ENCODE data around the gene SLC29A3. TPM values are rescaled to one million over a fixed set of nuclear protein-coding genes. Genes with fewer than 3 reads are reported as not detected.

Gene SLC29A3
- total and polyA plus RNA-seq, 2 of the 8 experiments (the other 6 are each of a cell fraction or from before 2014, with no cell fraction given) = 14.0 to 24.6 TPM

- H2BK12ac ChIP-seq (ENCODE audit: low read depth, low read length) = no peak overlapping the region
- ChIA-PET POLR2A (ENCODE audit: partially characterized antibody) (no interaction called here), CTCF (ENCODE audit: partially characterized antibody) (interaction anchor here (1.0 to 5.3 kb wide), 5 partner anchors 8 to 24 kb away, joined by 3 to 35 read pairs (median 5); no protein-coding TSS in a partner anchor)
- H3K36me3 ChIP-seq (ENCODE audit: control insufficient read depth in 2 of 4, insufficient read depth in 4 of 4, low read length in 3 of 4) = peaks cover 10 to 54% (median 36%) of the 10 kb centered on the region in 4 experiments; a peak in 7 of 8 replicates
- H3K4ac ChIP-seq (replicated peaks; ENCODE audit: insufficient read length, low read depth, low read length) = no peak overlapping the region
- H2BK20ac ChIP-seq (ENCODE audit: low read length) = no peak overlapping the region
- H2BK15ac ChIP-seq (ENCODE audit: low read length) = no peak overlapping the region
- H2AK5ac ChIP-seq (ENCODE audit: low read depth, low read length) = no peak overlapping the region
- no peak overlapping the region for H2BK5ac ChIP-seq (ENCODE audit: low read depth, low read length)
- H3K23ac ChIP-seq (ENCODE audit: insufficient read length) = no peak overlapping the region
- peaks cover under 1% of the 10 kb centered on the region; the same call in 1 of the 2 replicates for H3K23me2 ChIP-seq (ENCODE audit: low read depth, low read length)
- H3K9ac ChIP-seq (replicated peaks in 1 of 4; ENCODE audit: extremely low read depth in 1 of 4, low read depth in 3 of 4, low read length in 3 of 4) = no peak overlapping the region
- no peaks in the 10 kb centered on the region for H3K27me3 ChIP-seq (replicated peaks in 1 of 4; ENCODE audit: control insufficient read depth in 3 of 4, extremely low read depth in 1 of 4, insufficient read depth in 3 of 4, low read length in 3 of 4)
- H4K91ac ChIP-seq (replicated peaks; ENCODE audit: insufficient read length, low read length) = no peak overlapping the region
- H3K27ac ChIP-seq (ENCODE audit: low read depth, low read length) = no peak overlapping the region
- no peak overlapping the region for H3K14ac ChIP-seq (ENCODE audit: insufficient read length)
- FAIRE-seq (no peak), DNase-seq (ENCODE audit: low read depth in 1 of 2, low spot score in 2 of 2) (no peak)
- H3K18ac ChIP-seq (ENCODE audit: extremely low read depth, low read length) = no peak overlapping the region
- H3K4me2 ChIP-seq (ENCODE audit: insufficient read depth in 1 of 2, low read depth in 2 of 2, low read length in 2 of 2) = no peak overlapping the region
- H4K20me1 ChIP-seq (replicated peaks in 1 of 2; ENCODE audit: control insufficient read depth in 1 of 2, insufficient read depth in 2 of 2, low read length in 2 of 2) = peaks cover 3 to 4% of the 10 kb centered on the region in 2 experiments
- H2BK120ac ChIP-seq (replicated peaks; ENCODE audit: low read depth, low read length) = no peak overlapping the region
- no peak overlapping the region for H3K56ac ChIP-seq (replicated peaks; ENCODE audit: insufficient read length, low read depth, low read length)
- H3K79me1 ChIP-seq (ENCODE audit: low read depth, low read length) = no peaks in the 10 kb centered on the region
- no peaks in the 10 kb centered on the region for H3K4me1 ChIP-seq (replicated peaks in 1 of 4; ENCODE audit: control insufficient read depth in 3 of 4, insufficient read depth in 4 of 4, low read length in 3 of 4)
- no peak overlapping the region for H3K4me3 ChIP-seq (ENCODE audit: extremely low read depth in 1 of 4, insufficient read depth in 2 of 4, low read depth in 3 of 4, low read length in 4 of 4)
- H4K8ac ChIP-seq (ENCODE audit: extremely low read depth, insufficient read depth, low read length) = no peak overlapping the region
- no peaks in the 10 kb centered on the region for H3K79me2 ChIP-seq (ENCODE audit: control insufficient read depth in 1 of 2, insufficient read depth in 2 of 2, low read length in 2 of 2)
- H4K5ac ChIP-seq (ENCODE audit: insufficient read length, low read depth, low read length) = no peak overlapping the region
- H2AFZ ChIP-seq (ENCODE audit: low read length) = no peak overlapping the region
- WGBS, 2 experiments (ENCODE audit: extremely low coverage in 1 of 2, insufficient coverage in 1 of 2, insufficient read length in 1 of 2, insufficient replicate concordance in 2 of 2, low coverage in 1 of 2, low lambda C conversion rate in 2 of 2, missing lambda C conversion rate in 1 of 2) = 74% methylated on average over 3 of the region's 4 CpGs; no CpG with 5 or more reads in 1 of the 2 experiments
- no peaks in the 10 kb centered on the region for H3K9me3 ChIP-seq (ENCODE audit: insufficient read depth in 2 of 2, low read depth in 1 of 2, low read length in 1 of 2)
- TF ChIP-seq POLR2A (IDR thresholded peaks at IDR 0.05; ENCODE audit: control extremely low read depth in 1 of 2, low read depth in 2 of 2, low read length in 2 of 2) = no peak
- TF ChIP-seq NANOG (IDR thresholded peaks at IDR 0.05; ENCODE audit: insufficient read depth, low read depth, low read length, poor library complexity, severe bottlenecking) = no peak
- no peak for TF ChIP-seq SIRT6 (IDR thresholded peaks at IDR 0.05; ENCODE audit: low read length)
These were observed 24.2 kb upstream of the SLC29A3 start for GRCh38 chr10:71294856-71295255.

Data from H1 (cell line).